ENCODE results near the gene TTPAL.

Gene TTPAL

GRCh38 chr20:44442298-44443070 lies 33.2 kb upstream of the TTPAL start:
- DNase-seq: no peak

GRCh38 chr20:44445742-44446710 lies 29.6 kb upstream of the TTPAL start:
- no peak for DNase-seq

DNA sequence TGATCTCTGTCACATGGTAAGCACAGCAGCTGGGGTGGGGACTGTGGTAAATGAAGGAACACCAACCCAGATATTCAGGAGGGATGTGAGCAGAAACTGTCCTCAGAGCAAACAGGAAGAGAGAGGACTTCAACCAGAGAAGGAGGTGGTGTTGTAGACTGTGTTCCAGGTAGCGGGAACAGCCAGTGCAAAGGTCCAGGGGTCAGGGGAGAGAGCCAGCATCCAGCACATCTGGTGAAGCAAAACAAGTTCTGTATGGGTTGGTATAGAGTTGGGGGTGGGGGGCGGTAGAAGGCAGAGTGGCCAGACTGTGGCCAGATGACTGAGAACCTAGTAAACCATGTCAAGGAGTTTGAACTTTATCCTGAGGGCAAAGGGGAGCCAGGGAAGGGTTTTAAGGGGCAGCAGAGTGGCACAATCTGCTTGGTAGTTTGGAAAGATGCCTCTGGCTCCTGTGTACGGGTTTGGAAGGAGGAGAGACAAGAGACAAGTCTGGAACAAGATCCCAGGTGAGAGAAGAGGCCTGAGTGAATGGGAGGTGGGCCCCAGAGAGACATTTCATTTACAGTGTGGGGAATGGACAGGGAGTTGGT lies 27.8 kb upstream of the TTPAL start:
- DNase-seq: no peak

GRCh38 chr20:44448753-44449546 lies 26.7 kb upstream of the TTPAL start:
- no peak for DNase-seq

- DNase-seq: no peak
Observed at GRCh38 chr20:44449864-44450263, 25.8 kb upstream of the TTPAL start.

DNA sequence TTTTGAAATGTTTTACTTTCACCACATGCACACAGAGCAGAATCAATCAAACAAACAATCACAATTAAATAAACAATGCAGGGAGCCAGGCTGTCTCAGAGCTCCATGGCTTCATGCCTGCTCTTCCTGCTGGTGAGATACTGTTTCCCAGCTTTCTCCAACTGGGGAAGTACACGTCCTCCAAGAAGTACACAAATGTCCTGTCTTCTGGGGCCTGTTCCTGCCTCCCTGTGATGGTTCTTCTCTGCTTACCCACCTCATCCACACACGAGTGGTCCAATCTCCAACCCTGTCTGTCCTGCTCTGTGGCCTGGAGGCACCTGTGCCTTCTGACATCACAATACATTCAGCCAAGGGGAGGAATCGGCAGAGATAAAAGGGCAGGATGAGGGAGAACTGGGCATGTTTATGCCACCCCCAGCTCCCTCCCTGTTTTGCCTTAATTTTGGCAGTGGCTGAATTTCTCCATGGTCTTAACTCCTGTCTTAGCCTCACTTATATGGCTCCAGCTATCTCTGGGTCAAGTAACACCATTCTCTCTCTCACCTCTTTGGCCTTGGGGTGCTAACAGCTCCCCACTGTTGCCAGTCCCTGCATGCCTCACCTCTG lies 25.3 kb upstream of the TTPAL start:
- no peak for DNase-seq

- no peak for DNase-seq
Observed at GRCh38 chr20:44450903-44451450, 24.7 kb upstream of the TTPAL start.

GRCh38 chr20:44454306-44454963 lies 21.2 kb upstream of the TTPAL start:
- no peak for DNase-seq

GRCh38 chr20:44455126-44455525 lies 20.5 kb upstream of the TTPAL start:
- DNase-seq: no peak

DNA sequence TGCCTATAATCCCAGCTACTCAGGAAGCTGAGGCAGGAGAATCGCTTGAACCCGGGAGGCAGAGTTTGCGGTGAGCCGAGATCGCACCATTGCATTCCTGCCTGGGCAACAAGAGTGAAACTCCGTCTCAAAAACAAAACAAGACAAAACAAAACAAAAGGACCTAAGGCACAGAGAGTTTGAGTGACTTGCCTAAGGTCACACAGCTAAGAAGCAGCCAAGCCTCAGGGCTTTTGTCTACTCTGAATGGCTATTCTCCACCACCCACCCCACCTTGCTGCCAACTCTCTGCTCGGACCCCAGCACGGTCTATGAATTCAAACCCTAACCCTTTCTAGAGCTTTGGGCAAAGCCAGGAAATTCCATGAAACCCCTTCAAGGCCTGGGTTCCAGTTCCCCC lies 19.1 kb upstream of the TTPAL start:
- no peak for DNase-seq

DNA sequence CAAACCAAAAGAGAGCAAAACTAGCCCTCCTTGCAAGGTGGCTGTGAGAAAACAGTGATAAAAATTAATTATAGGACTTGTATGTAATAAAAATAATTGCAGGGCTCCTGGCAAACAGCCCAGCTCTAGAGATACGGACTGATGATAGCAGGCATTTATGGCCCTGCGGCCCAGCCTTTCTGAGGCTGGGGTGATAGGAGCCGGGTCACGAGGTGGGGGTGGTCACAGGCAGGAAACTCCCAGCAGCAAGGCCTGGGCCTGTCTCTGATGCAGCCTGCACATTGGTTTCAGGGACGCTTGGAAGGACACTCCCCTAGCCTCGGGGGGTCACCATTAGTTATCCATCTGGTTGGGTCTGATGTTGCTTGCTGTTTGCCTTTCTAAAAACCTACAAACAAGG lies 18.7 kb upstream of the TTPAL start:
- DNase-seq: no peak

DNA sequence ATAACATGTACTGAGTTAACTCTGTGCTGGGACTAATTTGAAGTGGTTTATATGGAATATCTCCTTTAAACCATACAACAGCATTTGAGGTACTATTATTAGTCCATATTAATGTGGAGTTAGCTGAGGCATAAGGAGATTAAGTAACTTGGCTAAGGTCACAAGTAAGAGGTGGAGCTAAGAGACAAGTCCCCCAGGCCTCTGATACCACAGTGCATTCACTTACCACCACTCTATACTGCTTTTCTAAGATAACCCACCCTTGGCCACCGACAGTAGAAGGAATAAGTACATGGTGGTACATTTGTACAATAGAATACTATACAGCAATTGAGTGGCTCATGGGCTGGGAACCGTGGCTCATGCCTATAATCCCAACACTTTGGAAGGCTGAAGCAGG lies 16.4 kb upstream of the TTPAL start:
- no peak for DNase-seq

GRCh38 chr20:44460795-44461141 lies 14.9 kb upstream of the TTPAL start:
- DNase-seq: no peak

- DNase-seq: no peak
Observed at GRCh38 chr20:44461142-44461802, 14.4 kb upstream of the TTPAL start.

GRCh38 chr20:44461803-44462174 lies 13.9 kb upstream of the TTPAL start:
- no peak for DNase-seq

DNA sequence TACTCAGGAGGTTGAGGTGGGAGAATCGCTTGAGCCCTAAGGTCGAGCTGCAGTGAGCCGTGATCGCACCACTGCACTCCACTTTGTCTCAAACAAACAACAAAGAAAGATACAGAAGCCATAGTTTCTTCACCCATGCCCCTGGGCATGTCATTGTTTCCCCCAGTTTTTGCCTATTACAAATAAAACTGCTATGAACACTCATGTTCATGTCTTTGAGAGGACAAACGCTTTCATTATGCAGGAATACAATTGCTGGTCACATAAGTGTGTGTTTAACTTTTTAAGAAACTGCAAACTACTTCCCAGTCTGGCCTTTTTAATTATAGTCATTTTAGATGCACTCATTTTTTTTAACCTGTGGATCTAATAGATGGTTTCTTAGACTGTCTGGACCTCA lies 12.2 kb upstream of the TTPAL start:
- DNase-seq: no peak

DNA sequence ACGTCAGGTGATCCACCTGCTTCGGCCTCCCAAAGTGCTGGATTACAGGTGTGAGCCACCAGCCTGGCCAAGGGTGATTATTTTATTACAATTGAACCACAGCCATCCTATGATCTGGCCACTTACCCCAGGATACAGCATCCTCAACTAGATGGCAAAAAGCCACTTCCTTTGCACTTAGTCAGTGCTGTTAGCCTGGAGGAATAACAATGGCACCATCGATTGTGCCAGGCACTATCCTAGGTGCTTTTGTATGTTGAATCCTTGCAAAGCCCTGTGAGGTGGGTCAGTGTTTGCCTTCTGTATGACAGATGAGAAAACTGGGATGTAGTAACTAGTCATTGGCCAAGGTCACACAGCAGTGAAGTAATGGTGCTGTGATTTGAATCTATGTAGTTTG lies 11.2 kb upstream of the TTPAL start:
- no peak for DNase-seq

GRCh38 chr20:44465001-44465560 lies 10.6 kb upstream of the TTPAL start:
- no peak for DNase-seq

GRCh38 chr20:44467289-44467883 lies 8.3 kb upstream of the TTPAL start:
- no peak for DNase-seq

- no peak for DNase-seq
Observed at GRCh38 chr20:44468044-44468782, 7.5 kb upstream of the TTPAL start.
